ENCODE results near the gene SLC7A11.

SLC7A11 gene

DNA sequence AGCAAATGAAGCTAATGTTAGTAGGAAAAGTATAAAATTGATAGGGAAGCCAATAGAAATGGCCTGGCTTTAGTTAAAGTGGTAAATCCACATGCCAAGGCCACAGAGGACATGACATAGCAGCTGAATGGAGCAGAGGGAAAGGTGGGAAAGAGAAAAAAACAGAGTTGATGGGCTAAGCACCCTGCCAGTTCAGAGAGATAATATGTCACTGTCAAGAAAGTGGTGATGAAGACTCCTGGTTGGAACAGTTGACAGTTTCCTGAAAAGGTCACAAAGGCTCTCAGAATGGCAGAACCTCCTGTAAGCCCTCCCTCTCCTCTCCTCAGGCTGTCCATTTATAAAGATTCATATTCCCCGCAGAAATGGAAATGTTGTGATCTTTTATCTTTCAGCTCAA, 48.2 kb downstream of the SLC7A11 start:
- no peak for TF ChIP-seq CTCF (IDR thresholded peaks at IDR 0.05; ENCODE audit: low read depth, low read length)
- no peak for DNase-seq (ENCODE audit: low read depth, low spot score)
- H3K4me3 ChIP-seq (ENCODE audit: low read depth, low read length): no peak overlapping the region
- in situ Hi-C loops (cut with HindIII; ENCODE audit: low sequenced_read_pairs): no loop called here

- H3K4me3 ChIP-seq (ENCODE audit: low read depth, low read length): no peak overlapping the region
- DNase-seq (ENCODE audit: low read depth, low spot score): peak; percentile 17
- TF ChIP-seq CTCF (IDR thresholded peaks at IDR 0.05; ENCODE audit: low read depth, low read length): no peak
- in situ Hi-C loops (cut with HindIII; ENCODE audit: low sequenced_read_pairs): no loop called here
Measured at GRCh38 chr4:138192113-138192512, 50.0 kb downstream of the SLC7A11 start.

DNA sequence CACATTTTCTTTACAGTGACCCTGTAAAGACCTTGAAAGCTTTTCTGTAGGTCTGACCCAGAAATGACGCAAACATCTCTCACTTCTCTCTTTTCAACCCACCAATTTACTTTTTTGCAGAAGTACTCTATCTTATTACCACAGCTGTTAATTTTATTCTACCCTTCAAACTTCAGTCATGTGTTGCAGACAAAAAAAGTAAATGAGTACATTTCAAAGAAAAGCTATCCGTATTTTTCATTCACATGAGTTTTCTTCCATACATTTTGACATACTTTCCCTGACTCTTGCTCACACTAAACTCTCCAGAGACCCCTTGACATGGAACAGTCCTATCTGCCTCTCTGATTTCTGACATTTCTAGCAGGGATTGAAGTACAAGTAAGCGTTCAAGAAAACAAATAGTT, 51.7 kb downstream of the SLC7A11 start:
- DNase-seq (ENCODE audit: low read depth, low spot score): no peak
- H3K4me3 ChIP-seq (ENCODE audit: low read depth, low read length): no peak overlapping the region
- in situ Hi-C loops (cut with HindIII; ENCODE audit: low sequenced_read_pairs): no loop called here
- TF ChIP-seq CTCF (IDR thresholded peaks at IDR 0.05; ENCODE audit: low read depth, low read length): no peak

- TF ChIP-seq CTCF (IDR thresholded peaks at IDR 0.05; ENCODE audit: low read depth, low read length): no peak
- in situ Hi-C loops (cut with HindIII; ENCODE audit: low sequenced_read_pairs): no loop called here
- no peak overlapping the region for H3K4me3 ChIP-seq (ENCODE audit: low read depth, low read length)
- DNase-seq (ENCODE audit: low read depth, low spot score): no peak
Measured at GRCh38 chr4:138189206-138189605, 52.9 kb downstream of the SLC7A11 start.

DNA sequence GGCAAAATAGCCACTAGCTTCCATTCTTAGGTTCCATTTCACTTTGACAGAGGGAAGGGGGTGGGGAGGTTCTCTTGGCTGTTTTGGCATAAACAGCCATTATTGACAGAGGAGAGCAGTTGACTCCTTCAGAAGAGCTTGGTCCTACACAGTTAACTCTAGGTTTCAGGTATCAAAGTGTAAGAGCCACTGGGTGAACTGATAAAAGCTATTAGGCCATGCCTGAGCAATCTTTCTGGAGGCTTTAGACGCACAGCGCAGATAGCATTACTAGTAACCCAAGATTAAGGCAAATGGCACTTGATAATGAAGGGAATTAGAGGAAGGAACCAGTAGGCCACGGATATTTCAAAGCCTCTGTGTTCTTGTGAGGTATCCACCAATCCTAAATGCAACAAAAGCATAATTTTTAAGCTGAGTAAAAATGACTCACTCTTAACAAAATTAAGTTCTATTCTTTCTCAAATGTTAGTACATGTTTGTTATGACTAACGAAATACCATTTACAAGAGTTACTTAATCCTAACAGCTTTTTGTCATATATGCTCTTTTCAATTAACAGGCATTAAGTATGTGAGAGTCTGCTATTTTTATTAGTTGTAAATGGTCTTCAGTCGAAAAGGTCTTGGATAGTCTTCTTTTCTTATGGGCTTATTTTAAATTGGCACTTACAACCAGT, 53.6 kb downstream of the SLC7A11 start:
- H3K4me3 ChIP-seq (ENCODE audit: low read depth, low read length): no peak overlapping the region
- DNase-seq (ENCODE audit: low read depth, low spot score): no peak
- in situ Hi-C loops (cut with HindIII; ENCODE audit: low sequenced_read_pairs): no loop called here
- no peak for TF ChIP-seq CTCF (IDR thresholded peaks at IDR 0.05; ENCODE audit: low read depth, low read length)

DNA sequence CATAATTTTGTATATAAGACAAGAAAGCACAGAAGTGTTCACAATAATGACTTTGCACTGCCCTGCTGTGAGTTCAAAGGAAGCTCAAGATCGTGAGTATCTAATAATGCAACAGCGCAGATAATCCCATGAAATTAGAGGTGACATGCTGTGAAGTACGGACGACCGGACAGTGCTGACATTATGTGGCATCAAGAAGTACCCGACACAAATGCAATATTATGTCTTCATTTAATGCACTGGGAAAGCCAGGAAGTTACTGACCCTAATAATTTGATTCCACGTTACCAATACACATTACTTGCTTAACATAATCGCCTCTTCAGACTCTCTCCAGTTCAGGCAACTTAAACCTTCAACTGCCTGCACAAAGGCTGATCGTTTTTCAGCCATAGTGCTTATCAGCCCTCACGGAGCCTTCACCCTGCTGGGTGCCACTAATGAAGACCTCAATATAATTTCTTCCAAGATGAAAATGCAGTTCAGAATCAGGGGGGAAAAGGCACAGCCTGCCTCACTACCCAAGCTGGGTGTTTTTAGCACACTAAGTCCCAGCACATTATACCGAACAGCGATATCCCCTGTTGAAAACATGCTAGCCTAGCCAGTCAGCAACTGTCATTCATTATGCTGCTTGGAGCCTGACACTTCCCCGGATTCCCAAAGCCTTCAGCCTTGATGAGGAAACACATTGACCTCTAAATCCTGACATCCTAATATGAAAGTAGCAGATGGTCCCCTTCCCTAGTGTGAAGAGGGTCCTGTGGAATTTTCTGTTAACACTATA, 56.1 kb downstream of the SLC7A11 start:
- no peak for DNase-seq (ENCODE audit: low read depth, low spot score)
- TF ChIP-seq CTCF (IDR thresholded peaks at IDR 0.05; ENCODE audit: low read depth, low read length): no peak
- H3K4me3 ChIP-seq (ENCODE audit: low read depth, low read length): no peak overlapping the region
- in situ Hi-C loops (cut with HindIII; ENCODE audit: low sequenced_read_pairs): no loop called here
